GM21786 (cell line): Measurements from ENCODE around the gene MTMR12.
A peak's percentile ranks its signal among the peaks of the same experiment; 100 is the strongest.

Experiments used
- ATAC-seq: cut with Tn5 transposase; IDR thresholded peaks from one replicate; pipeline ENCODE4 v1.9.1; 2021; ENCODE audit not compliant: unreplicated experiment

MTMR12 gene

GRCh38 chr5:32201122-32201753 lies 111.5 kb downstream of the MTMR12 start:
- no peak for ATAC-seq

DNA sequence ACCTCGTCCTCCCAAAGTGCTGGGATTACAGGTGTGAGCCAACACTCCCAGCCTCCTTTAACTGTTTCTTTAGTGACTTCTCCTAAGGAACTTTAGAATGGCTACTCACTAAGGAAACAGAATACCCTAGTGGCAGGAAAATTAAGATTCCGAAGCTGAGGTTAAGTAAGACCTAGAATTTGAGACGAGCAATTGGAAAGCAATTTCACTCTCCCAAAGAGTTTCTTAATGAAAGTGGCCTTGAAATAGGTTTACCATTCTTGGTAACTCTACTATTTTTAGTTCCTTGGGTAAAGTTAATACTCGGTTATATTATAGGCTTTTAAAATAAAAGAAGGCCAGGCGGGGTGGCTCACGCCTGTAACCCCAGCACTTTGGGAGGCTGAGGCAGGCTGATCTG lies 115.7 kb downstream of the MTMR12 start:
- no peak for ATAC-seq

DNA sequence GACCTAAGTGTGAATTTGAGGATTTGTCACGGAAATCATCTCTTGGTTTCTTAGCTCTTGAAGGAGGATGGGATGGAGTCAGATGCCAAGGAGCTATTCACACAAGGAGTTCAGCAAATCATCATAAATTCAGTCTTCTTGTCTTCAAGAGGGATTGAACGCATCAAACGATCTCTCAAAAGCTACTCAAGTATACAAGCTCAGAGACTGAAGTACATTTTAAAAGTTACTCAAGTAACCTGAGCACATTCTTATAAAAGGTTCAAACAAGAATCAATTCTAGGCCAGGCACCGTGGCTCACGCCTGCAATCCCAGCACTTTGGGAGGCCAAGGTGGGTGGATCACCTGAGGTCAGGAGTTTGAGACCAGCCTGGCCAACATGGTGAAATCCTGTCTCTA lies 117.5 kb downstream of the MTMR12 start:
- no peak for ATAC-seq

GRCh38 chr5:32193591-32193990 lies 119.1 kb downstream of the MTMR12 start:
- ATAC-seq = no peak

DNA sequence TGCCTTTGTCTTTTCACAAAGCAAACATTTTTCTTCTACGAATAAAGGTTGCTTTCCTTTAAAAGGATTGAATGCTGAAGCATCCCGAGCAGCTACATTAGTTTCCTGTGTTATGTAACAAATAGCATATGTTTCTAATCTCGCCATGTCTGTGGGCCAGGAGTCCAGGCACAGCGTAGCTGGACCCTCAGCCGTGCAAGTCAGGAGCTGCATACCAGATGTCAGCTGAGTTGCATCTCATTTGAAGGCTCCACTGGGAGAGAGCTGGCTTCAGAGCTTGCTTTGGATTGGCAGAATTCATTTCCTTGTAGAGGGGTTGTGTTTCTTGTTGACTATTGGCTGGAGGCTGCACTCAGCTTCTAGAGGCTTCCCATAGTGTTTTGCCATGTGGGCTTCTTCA lies 122.6 kb downstream of the MTMR12 start:
- ATAC-seq = no peak

DNA sequence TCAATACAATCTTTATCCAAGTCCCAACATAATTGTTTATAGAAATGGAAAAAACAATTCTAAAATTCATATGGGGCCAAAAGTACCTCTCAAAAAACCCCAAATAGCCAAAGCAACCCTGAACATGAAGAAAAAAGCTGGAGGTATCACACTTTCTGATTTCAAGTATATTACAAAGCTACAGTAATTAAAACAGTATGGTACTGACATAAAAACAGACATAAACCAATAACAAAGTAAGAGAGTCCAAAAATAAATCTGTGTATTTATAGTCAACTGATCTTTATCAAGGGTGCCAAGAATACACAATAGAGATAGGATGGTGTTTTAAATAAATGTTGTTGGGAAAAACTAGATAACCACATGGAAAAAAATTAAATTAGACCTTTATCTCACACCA lies 125.1 kb downstream of the MTMR12 start:
- ATAC-seq = no peak

- ATAC-seq = peak; percentile 86
Observed at GRCh38 chr5:32182463-32183063, 130.2 kb downstream of the MTMR12 start.
